A673 (cell line): ENCODE results near the gene ATRNL1. TPM values are rescaled to one million over a fixed set of nuclear protein-coding genes. Genes with fewer than 3 reads are reported as not detected.

Experiments used
- BruUV-seq: library from RNA; stranded (reverse); fragments of 400-500 nt; replicated peaks from 2 replicates; lab custom pipeline; 2021; lab: Mats Ljungman, UMichigan
- CTCF ChIA-PET: fragments of 300-600 bp; sonication (Branson Sonifier 250); formaldehyde crosslinking; loops from one replicate; lab custom pipeline; 2022; ENCODE audit warnings: antibody characterized with exemption; lab: Charles Lee
- POLR2A ChIA-PET: fragments of 300-600 bp; sonication (Branson Sonifier 250); formaldehyde crosslinking; loops from one replicate; lab custom pipeline; 2022; ENCODE audit warnings: antibody characterized with exemption; ENCODE audit not compliant: low non-redundant PET; lab: Charles Lee
- DNase-seq: peaks from one replicate; pipeline ENCODE4 v3.0.0-alpha.2; 2015; ENCODE audit warnings: low spot score
- H3K27ac ChIP-seq: fragments of 200-600 bp; sonication (generic); 2 replicates; pipeline ENCODE4 v1.5.1; 2016; ENCODE audit warnings: mixed run types, low read depth, mild to moderate bottlenecking, mixed read lengths, antibody characterized with exemption, low read length; ENCODE audit not compliant: poor library complexity, severe bottlenecking
- H3K27me3 ChIP-seq: fragments of 200-600 bp; sonication (generic); replicated peaks from 2 replicates; pipeline ENCODE4 v1.6.1; 2017; ENCODE audit warnings: mixed run types, low read depth, mild to moderate bottlenecking, mixed read lengths, antibody characterized with exemption, low read length; ENCODE audit not compliant: insufficient read depth, poor library complexity
- H3K36me3 ChIP-seq: fragments of 200-600 bp; sonication (generic); 2 replicates; pipeline ENCODE4 v1.6.1; 2016; ENCODE audit warnings: mixed run types, mild to moderate bottlenecking, mixed read lengths, antibody characterized with exemption, low read length; ENCODE audit not compliant: insufficient read depth, poor library complexity, severe bottlenecking
- H3K4me1 ChIP-seq: fragments of 200-600 bp; sonication (generic); 2 replicates; pipeline ENCODE4 v1.6.1; 2017; ENCODE audit warnings: mixed run types, mild to moderate bottlenecking, mixed read lengths, antibody characterized with exemption, low read length; ENCODE audit not compliant: insufficient read depth, poor library complexity, severe bottlenecking
- H3K4me3 ChIP-seq: fragments of 200-600 bp; sonication (generic); 2 replicates; pipeline ENCODE4 v1.5.1; 2016; ENCODE audit warnings: low read depth, mixed run types, mild to moderate bottlenecking, mixed read lengths, low read length; ENCODE audit not compliant: poor library complexity, severe bottlenecking
- H3K9me3 ChIP-seq: fragments of 200-600 bp; sonication (generic); 2 replicates; pipeline ENCODE4 v1.6.1; 2016; ENCODE audit warnings: mixed run types, low read depth, mild to moderate bottlenecking, mixed read lengths, antibody characterized with exemption, low read length; ENCODE audit not compliant: poor library complexity, severe bottlenecking
- EZH2 ChIP-seq: fragments of 200-600 bp; sonication (generic); IDR thresholded peaks from 2 replicates; pipeline ENCODE4 v1.6.1; 2017; ENCODE audit warnings: borderline replicate concordance, low read depth, mild to moderate bottlenecking, mixed read lengths, antibody characterized with exemption, low read length; ENCODE audit not compliant: poor library complexity, severe bottlenecking
- intact Hi-C: fragments of 100-400 bp; cut with micrococcal nuclease; formaldehyde crosslinking; loops from one replicate; pipeline ENCODE4 v1.10.0; 2022; ENCODE audit not compliant: unreplicated experiment
- total RNA-seq: library from RNA; stranded (reverse); gene quantifications from 2 replicates; pipeline ENCODE4 v1.2.3, GENCODE V29; 2021
- TF ChIP-seq, protein P1 (sequence below): fragments of 300-800, 200-600 bp; sonication (generic); conservative IDR thresholded peaks from 2 replicates; pipeline ENCODE4 v1.5.1; 2017; ENCODE audit warnings: low read depth, mild to moderate bottlenecking, antibody characterized with exemption, low read length, moderate library complexity, mixed read lengths

ATRNL1 gene
- total RNA-seq, 1 experiment from 2014 or later, result 3.0 TPM

DNA sequence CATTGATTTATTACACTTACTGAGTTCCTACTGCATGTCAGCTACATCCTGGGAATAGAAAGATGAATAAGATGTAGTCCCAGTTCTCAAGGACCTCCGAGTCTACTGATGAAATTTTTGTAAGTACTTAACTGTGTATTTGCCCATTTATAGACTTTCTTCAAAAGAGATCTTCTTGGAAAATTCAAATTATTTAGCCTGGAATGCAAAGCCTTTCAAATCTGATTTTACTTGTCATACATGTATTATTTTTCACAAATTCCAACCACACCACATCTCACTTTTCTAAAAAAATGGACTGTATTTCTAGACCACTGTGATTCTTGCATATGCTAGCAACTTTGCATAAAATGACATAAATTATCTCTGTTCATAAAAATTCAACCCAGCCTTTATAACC, 581.3 kb downstream of the ATRNL1 start:
- no TSS peak for BruUV-seq
- ChIA-PET POLR2A (no interaction called here), CTCF (no interaction called here)
- H3K9me3 ChIP-seq, result no peaks in the 10 kb centered on the region
- H3K27me3 ChIP-seq, result peaks cover 17% of the 10 kb centered on the region
- H3K36me3 ChIP-seq, result no peaks in the 10 kb centered on the region
- no peaks in the 10 kb centered on the region for H3K4me1 ChIP-seq
- TF ChIP-seq, protein P1, sequence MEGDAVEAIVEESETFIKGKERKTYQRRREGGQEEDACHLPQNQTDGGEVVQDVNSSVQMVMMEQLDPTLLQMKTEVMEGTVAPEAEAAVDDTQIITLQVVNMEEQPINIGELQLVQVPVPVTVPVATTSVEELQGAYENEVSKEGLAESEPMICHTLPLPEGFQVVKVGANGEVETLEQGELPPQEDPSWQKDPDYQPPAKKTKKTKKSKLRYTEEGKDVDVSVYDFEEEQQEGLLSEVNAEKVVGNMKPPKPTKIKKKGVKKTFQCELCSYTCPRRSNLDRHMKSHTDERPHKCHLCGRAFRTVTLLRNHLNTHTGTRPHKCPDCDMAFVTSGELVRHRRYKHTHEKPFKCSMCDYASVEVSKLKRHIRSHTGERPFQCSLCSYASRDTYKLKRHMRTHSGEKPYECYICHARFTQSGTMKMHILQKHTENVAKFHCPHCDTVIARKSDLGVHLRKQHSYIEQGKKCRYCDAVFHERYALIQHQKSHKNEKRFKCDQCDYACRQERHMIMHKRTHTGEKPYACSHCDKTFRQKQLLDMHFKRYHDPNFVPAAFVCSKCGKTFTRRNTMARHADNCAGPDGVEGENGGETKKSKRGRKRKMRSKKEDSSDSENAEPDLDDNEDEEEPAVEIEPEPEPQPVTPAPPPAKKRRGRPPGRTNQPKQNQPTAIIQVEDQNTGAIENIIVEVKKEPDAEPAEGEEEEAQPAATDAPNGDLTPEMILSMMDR, result no peak
- TF ChIP-seq EZH2, result no peak
- no peak for DNase-seq
- no peak overlapping the region for H3K4me3 ChIP-seq
- H3K27ac ChIP-seq, result no peak overlapping the region
- intact Hi-C loops, result no loop called here

DNA sequence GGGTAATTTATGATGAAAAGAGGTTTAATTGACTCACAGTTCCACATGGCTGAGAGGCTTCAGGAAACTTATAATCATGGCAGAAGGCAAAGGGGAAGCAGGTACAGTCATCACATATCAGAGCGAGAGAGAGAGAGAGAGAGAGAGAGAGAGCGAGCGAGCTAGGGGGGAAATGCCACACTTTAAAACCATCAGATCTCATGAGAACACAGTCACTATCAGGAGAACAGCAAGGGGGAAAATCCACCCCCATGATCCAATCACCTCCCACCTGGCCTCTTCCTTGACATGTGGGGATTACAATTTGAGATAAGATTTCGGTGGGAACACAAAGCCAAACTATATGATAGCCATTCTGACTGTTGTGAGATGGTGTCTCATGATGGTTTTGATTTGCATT, 603.6 kb downstream of the ATRNL1 start:
- no peaks in the 10 kb centered on the region for H3K9me3 ChIP-seq
- H3K4me1 ChIP-seq, result no peaks in the 10 kb centered on the region
- no TSS peak for BruUV-seq
- H3K27ac ChIP-seq, result no peak overlapping the region
- peaks cover 11% of the 10 kb centered on the region for H3K27me3 ChIP-seq
- TF ChIP-seq, protein P1, result no peak
- no peak for TF ChIP-seq EZH2
- DNase-seq, result no peak
- CTCF ChIA-PET, result no interaction called here
- POLR2A ChIA-PET, result no interaction called here
- no peak overlapping the region for H3K4me3 ChIP-seq
- intact Hi-C loops, result no loop called here
- no peaks in the 10 kb centered on the region for H3K36me3 ChIP-seq

DNA sequence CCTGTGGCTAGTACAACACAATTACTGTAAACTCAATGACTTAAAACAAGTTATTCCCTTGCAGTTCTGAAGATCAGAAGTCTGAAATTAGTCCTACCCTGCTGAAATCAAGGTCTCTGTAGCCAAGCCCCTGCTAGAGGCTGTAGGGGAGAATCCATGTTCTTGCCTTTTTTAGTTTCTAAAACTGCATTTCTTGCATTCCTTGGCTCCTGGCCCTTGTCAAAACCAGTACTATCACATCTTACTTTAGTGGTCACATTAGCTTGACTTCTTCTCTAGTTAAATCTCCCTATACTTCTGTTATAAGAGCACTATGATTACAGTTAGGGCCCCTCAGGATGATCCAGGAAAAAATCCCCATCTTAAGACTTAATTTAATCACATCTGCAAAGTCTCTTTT, 612.9 kb downstream of the ATRNL1 start:
- no TSS peak for BruUV-seq
- no peak overlapping the region for H3K27ac ChIP-seq
- H3K4me3 ChIP-seq, result no peak overlapping the region
- H3K27me3 ChIP-seq, result peaks cover 24% of the 10 kb centered on the region
- no peaks in the 10 kb centered on the region for H3K4me1 ChIP-seq
- ChIA-PET POLR2A (no interaction called here), CTCF (interaction anchor here (1.7 kb wide), 1 partner anchor 582 kb away, joined by 4 read pairs; no protein-coding TSS in a partner anchor)
- H3K9me3 ChIP-seq, result no peaks in the 10 kb centered on the region
- DNase-seq, result no peak
- TF ChIP-seq, protein P1, result no peak
- TF ChIP-seq EZH2, result no peak
- intact Hi-C loops, result loop anchor here (1.0 to 10.0 kb wide), 3 partner anchors 419 to 681 kb away; no protein-coding TSS in a partner anchor
- H3K36me3 ChIP-seq, result no peaks in the 10 kb centered on the region
